ENCODE data around the gene NME4. TPM values are rescaled to one million over a fixed set of nuclear protein-coding genes. Genes with fewer than 3 reads are reported as not detected.

NME4 gene
- total RNA-seq, 1 experiment from 2014 or later = 88.2 TPM

- no peaks in the 10 kb centered on the region for H3K36me3 Mint-ChIP-seq (ENCODE audit: insufficient read depth, unreplicated experiment)
- DNase-seq = no peak
- intact Hi-C loops (cut with micrococcal nuclease; ENCODE audit: unreplicated experiment) = no loop called here
- H3K4me3 Mint-ChIP-seq (ENCODE audit: low read depth, unreplicated experiment) = no peak overlapping the region
- H3K9me3 Mint-ChIP-seq (ENCODE audit: low read depth, unreplicated experiment) = no peaks in the 10 kb centered on the region
- H3K27me3 Mint-ChIP-seq (ENCODE audit: unreplicated experiment) = no peaks in the 10 kb centered on the region
- BruUV-seq (replicated peaks) = no TSS peak
- CTCF ChIA-PET = no interaction called here
- TF ChIP-seq, protein P1, sequence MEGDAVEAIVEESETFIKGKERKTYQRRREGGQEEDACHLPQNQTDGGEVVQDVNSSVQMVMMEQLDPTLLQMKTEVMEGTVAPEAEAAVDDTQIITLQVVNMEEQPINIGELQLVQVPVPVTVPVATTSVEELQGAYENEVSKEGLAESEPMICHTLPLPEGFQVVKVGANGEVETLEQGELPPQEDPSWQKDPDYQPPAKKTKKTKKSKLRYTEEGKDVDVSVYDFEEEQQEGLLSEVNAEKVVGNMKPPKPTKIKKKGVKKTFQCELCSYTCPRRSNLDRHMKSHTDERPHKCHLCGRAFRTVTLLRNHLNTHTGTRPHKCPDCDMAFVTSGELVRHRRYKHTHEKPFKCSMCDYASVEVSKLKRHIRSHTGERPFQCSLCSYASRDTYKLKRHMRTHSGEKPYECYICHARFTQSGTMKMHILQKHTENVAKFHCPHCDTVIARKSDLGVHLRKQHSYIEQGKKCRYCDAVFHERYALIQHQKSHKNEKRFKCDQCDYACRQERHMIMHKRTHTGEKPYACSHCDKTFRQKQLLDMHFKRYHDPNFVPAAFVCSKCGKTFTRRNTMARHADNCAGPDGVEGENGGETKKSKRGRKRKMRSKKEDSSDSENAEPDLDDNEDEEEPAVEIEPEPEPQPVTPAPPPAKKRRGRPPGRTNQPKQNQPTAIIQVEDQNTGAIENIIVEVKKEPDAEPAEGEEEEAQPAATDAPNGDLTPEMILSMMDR (IDR thresholded peaks at IDR 0.05; ENCODE audit: unreplicated experiment) = no peak
- no peak overlapping the region for H3K27ac Mint-ChIP-seq (ENCODE audit: unreplicated experiment)
- peaks cover 5% of the 10 kb centered on the region for H3K4me1 Mint-ChIP-seq (ENCODE audit: low read depth, unreplicated experiment)
Measured at GRCh38 chr16:445566-445965, 48.6 kb downstream of the NME4 start.

Other genes starting within 250 kb of the NME4 start
- gene HBZ, start 244.6 kb upstream of the NME4 start, total RNA-seq (2022) = not detected in 2 replicates
- not detected in 2 replicates for gene HBM, start 231.2 kb upstream of the NME4 start, total RNA-seq (2022)
- not detected in 2 replicates for gene HBA2, start 224.3 kb upstream of the NME4 start, total RNA-seq (2022)
- not detected in 2 replicates for gene HBA1, start 220.5 kb upstream of the NME4 start, total RNA-seq (2022)
- gene HBQ1, start 216.7 kb upstream of the NME4 start, total RNA-seq (2022) = not detected in 2 replicates
- gene LUC7L, start 167.8 kb upstream of the NME4 start, total RNA-seq (2022) = 74.6 and 79.3 TPM in 2 replicates
- gene FAM234A, start 162.4 kb upstream of the NME4 start, total RNA-seq (2022) = 118 and 130 TPM in 2 replicates
- 0.85 and 1.7 TPM in 2 replicates for gene RGS11, start 121.3 kb upstream of the NME4 start, total RNA-seq (2022)
- 0.29 TPM in 1 of 2 replicates, not detected in the other for gene ARHGDIG, start 116.6 kb upstream of the NME4 start, total RNA-seq (2022)
- 0.71 TPM in 1 of 2 replicates, not detected in the other for gene PDIA2, start 114.0 kb upstream of the NME4 start, total RNA-seq (2022)
- gene AXIN1, start 44.5 kb upstream of the NME4 start, total RNA-seq (2022) = 49.8 and 52.5 TPM in 2 replicates
- 115 and 126 TPM in 2 replicates for gene MRPL28, start 26.7 kb upstream of the NME4 start, total RNA-seq (2022)
- gene PGAP6, start 15.2 kb upstream of the NME4 start, total RNA-seq (2022) = 70.0 and 78.5 TPM in 2 replicates
- 41.2 and 49.6 TPM in 2 replicates for gene DECR2, start 4.7 kb downstream of the NME4 start, total RNA-seq (2022)
- gene RAB11FIP3, start 28.4 kb downstream of the NME4 start, total RNA-seq (2022) = 26.6 and 33.7 TPM in 2 replicates
- 108 and 120 TPM in 2 replicates for gene CAPN15, start 130.5 kb downstream of the NME4 start, total RNA-seq (2022)
- not detected in 2 replicates for gene PRR35, start 163.2 kb downstream of the NME4 start, total RNA-seq (2022)
- not detected in 2 replicates for gene NHLRC4, start 169.8 kb downstream of the NME4 start, total RNA-seq (2022)
- 101 and 106 TPM in 2 replicates for gene PIGQ, start 172.8 kb downstream of the NME4 start, total RNA-seq (2022)
- 35.6 and 36.5 TPM in 2 replicates for gene RAB40C, start 192.9 kb downstream of the NME4 start, total RNA-seq (2022)
- gene WFIKKN1, start 233.8 kb downstream of the NME4 start, total RNA-seq (2022) = 0.66 and 0.90 TPM in 2 replicates
- 117 and 121 TPM in 2 replicates for gene METTL26, start 239.1 kb downstream of the NME4 start, total RNA-seq (2022)
- 56.3 and 60.7 TPM in 2 replicates for gene MCRIP2, start 244.6 kb downstream of the NME4 start, total RNA-seq (2022)